ENCODE data around the gene KRT5. TPM values are rescaled to one million over a fixed set of nuclear protein-coding genes. Genes with fewer than 3 reads are reported as not detected.

Gene KRT5
- total RNA-seq, 2 experiments from 2014 or later, result 0.91 TPM; not detected in 1

- Histone ChIP-seq H3K4me3 (ENCODE audit: low read depth, low read length, poor library complexity, severe bottlenecking) (no peak overlapping the region), H3K36me3 (ENCODE audit: insufficient read depth, low read length) (no peaks in the 10 kb centered on the region), H3K79me2 (ENCODE audit: insufficient read depth, low read depth, low read length) (no peaks in the 10 kb centered on the region), H3K4me1 (ENCODE audit: insufficient read depth, low read length, poor library complexity, severe bottlenecking) (no peaks in the 10 kb centered on the region), H4K20me1 (ENCODE audit: insufficient read depth, low read length) (no peaks in the 10 kb centered on the region), H3K9me3 (ENCODE audit: low read length) (no peaks in the 10 kb centered on the region), H2AFZ (ENCODE audit: low read length) (no peak overlapping the region), H3K9me2 (ENCODE audit: insufficient read depth, low read length) (no peaks in the 10 kb centered on the region), H3K4me2 (ENCODE audit: low read length) (no peak overlapping the region), H3K27ac (ENCODE audit: low read depth, low read length, poor library complexity, severe bottlenecking) (no peak overlapping the region)
- BruUV-seq (replicated peaks), result no TSS peak
- ChIA-PET POLR2A (interaction anchor here (1.3 kb wide), 1 partner anchor 363 kb away, joined by 4 read pairs; no protein-coding TSS in a partner anchor), CTCF (ENCODE audit: unreplicated experiment) (no interaction called here)
- TF ChIP-seq CTCF (conservative IDR thresholded peaks at IDR 0.05; ENCODE audit: low read length) (no peak), EZH2phosphoT487 (IDR thresholded peaks at IDR 0.05; ENCODE audit: borderline replicate concordance, low read depth, low read length) (no peak)
- intact Hi-C loops (cut with micrococcal nuclease; ENCODE audit: unreplicated experiment), result no loop called here
- DNase-seq (ENCODE audit: low spot score), result no peak
Measured at GRCh38 chr12:52477651-52478050, 42.5 kb downstream of the KRT5 start.

- TF ChIP-seq CTCF (conservative IDR thresholded peaks at IDR 0.05; ENCODE audit: low read length) (no peak), EZH2phosphoT487 (IDR thresholded peaks at IDR 0.05; ENCODE audit: borderline replicate concordance, low read depth, low read length) (no peak)
- Histone ChIP-seq H3K79me2 (ENCODE audit: insufficient read depth, low read depth, low read length) (no peaks in the 10 kb centered on the region), H4K20me1 (ENCODE audit: insufficient read depth, low read length) (no peaks in the 10 kb centered on the region), H3K4me3 (ENCODE audit: low read depth, low read length, poor library complexity, severe bottlenecking) (no peak overlapping the region), H3K4me2 (ENCODE audit: low read length) (no peak overlapping the region), H3K4me1 (ENCODE audit: insufficient read depth, low read length, poor library complexity, severe bottlenecking) (no peaks in the 10 kb centered on the region), H2AFZ (ENCODE audit: low read length) (no peak overlapping the region), H3K9me2 (ENCODE audit: insufficient read depth, low read length) (no peaks in the 10 kb centered on the region), H3K36me3 (ENCODE audit: insufficient read depth, low read length) (no peaks in the 10 kb centered on the region), H3K9me3 (ENCODE audit: low read length) (no peaks in the 10 kb centered on the region), H3K27ac (ENCODE audit: low read depth, low read length, poor library complexity, severe bottlenecking) (no peak overlapping the region)
- intact Hi-C loops (cut with micrococcal nuclease; ENCODE audit: unreplicated experiment), result no loop called here
- BruUV-seq (replicated peaks), result no TSS peak
- DNase-seq (ENCODE audit: low spot score), result no peak
- ChIA-PET CTCF (ENCODE audit: unreplicated experiment) (no interaction called here), POLR2A (no interaction called here)
Measured at GRCh38 chr12:52474212-52474611, 46.0 kb downstream of the KRT5 start.

GRCh38 chr12:52473768-52474167 lies 46.4 kb downstream of the KRT5 start, which contains the start of gene KRT6C:
TSS of gene KRT6C (minus strand) at chr12:52473805. CDS start at chr12:52473737, 68 bp downstream.
- ChIA-PET POLR2A (no interaction called here), CTCF (ENCODE audit: unreplicated experiment) (no interaction called here)
- no peak for DNase-seq (ENCODE audit: low spot score)
- TF ChIP-seq EZH2phosphoT487 (IDR thresholded peaks at IDR 0.05; ENCODE audit: borderline replicate concordance, low read depth, low read length) (no peak), CTCF (conservative IDR thresholded peaks at IDR 0.05; ENCODE audit: low read length) (no peak)
- Histone ChIP-seq H2AFZ (ENCODE audit: low read length) (no peak within 1 kb of the TSS), H3K9me3 (ENCODE audit: low read length) (no peaks in the 10 kb centered on the region), H3K4me3 (ENCODE audit: low read depth, low read length, poor library complexity, severe bottlenecking) (no peak within 1 kb of the TSS), H4K20me1 (ENCODE audit: insufficient read depth, low read length) (no peaks in the 10 kb centered on the region), H3K9me2 (ENCODE audit: insufficient read depth, low read length) (no peaks in the 10 kb centered on the region), H3K4me1 (ENCODE audit: insufficient read depth, low read length, poor library complexity, severe bottlenecking) (no peaks in the 10 kb centered on the region), H3K36me3 (ENCODE audit: insufficient read depth, low read length) (no peaks in the 10 kb centered on the region), H3K4me2 (ENCODE audit: low read length) (no peak within 1 kb of the TSS), H3K79me2 (ENCODE audit: insufficient read depth, low read depth, low read length) (no peaks in the 10 kb centered on the region), H3K27ac (ENCODE audit: low read depth, low read length, poor library complexity, severe bottlenecking) (no peak within 1 kb of the TSS)
- BruUV-seq (replicated peaks), result no TSS peak
- intact Hi-C loops (cut with micrococcal nuclease; ENCODE audit: unreplicated experiment), result no loop called here
